ENCODE measurements around the gene SAP25.

Gene SAP25

DNA sequence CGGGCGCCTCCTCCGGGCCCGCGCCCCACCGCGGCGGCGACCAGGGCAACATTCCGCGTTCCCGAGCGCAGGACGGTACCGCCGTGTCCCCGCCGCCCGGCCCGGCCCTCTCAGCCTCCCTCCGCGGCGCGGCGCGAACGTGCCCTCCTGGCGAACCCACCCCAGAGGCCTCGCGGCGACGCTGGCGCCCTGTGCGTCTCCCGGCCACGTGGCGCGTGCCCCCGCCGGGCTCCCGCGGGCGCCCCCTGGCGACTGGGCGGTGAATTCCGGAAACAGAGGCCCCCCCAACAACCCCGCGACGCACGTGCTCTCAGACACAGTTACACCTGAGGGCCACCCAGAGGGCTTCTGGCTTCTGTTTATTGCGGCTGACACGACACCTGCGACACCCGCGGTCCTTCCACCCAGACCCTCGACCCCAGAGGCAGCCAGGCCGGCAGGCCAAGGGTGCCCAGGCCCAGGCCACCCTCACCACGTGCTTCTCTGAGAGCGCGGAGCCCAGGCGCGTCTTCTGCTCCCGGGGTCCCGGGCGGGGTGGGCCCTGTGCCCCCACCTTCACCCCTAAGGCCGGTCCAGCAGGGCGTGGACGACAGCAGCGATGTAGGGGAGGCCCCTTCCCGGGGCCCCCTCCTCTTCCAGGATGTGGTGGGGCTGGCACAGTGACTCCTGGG is at the start of gene SAP25:
Gene SAP25, minus strand, starts transcription at position 210 of the 671 bp plus-strand sequence. Its CDS starts 158 bp downstream, at position 52.
- DNase-seq (ENCODE audit: low read depth, low spot score), result no peak
- H3K27ac ChIP-seq, result no peak within 1 kb of the TSS

DNA sequence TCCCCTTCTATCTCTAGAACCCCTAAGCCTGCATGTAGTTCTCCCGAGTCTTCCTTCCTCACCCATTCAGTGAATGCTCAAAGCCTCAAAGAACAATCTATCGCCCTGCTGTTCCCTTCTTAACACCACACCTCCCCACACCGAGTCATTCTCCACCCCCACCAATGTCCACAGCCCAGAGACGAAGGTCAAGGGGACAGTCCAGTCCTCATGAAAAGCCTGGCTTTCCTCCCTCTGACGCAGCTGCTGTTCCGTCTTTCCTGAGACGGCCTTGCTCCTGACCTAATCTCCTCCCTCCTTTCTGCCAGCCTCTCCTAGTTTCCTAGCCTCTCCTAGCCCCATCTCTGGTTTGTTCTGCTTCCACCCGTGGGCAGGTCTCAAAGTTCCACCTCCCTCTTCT is 47.9 kb upstream of the SAP25 start:
- H3K27ac ChIP-seq, result no peak overlapping the region
- DNase-seq (ENCODE audit: low read depth, low spot score), result no peak

DNA sequence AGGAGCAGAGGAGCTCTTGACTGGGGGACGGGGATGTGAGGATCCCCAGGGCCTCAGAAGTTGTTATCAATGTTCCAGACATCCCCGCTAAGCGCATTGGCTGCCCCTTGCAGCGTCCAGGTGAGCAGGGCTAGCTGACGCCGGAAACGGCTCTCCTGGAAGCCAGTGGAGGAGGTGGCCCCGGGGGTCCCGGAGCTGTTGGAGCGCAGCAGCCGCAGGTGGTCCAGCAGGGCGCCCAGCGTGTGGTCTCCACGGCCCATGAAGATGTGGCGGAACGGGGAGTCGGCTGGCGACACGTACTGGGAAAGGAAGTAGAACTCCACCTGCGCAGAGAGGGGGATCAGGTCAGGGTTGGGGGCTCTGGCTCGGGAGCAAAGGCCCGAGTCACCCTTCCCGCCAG is 47.1 kb upstream of the SAP25 start:
- H3K27ac ChIP-seq, result no peak overlapping the region
- no peak for DNase-seq (ENCODE audit: low read depth, low spot score)

DNA sequence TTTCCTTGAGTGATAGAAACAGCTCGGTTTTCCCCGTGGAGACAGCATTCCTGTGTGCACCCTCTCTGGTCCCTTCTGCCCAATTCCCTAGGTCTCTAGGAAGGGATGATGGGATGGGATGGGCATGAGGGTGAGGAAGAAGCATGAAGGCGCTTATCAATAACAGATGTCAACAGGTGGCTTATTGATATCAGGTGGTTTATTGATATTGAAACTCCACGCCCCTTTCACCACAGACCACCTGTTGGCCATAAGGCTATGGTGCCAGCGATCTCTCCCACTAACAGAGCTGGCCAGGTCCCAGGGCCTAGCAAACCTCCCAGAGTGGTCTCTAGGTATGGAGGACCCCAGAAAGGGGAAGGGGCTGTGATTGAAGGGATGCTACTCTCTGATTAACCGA is 46.5 kb upstream of the SAP25 start:
- no peak overlapping the region for H3K27ac ChIP-seq
- DNase-seq (ENCODE audit: low read depth, low spot score), result no peak

DNA sequence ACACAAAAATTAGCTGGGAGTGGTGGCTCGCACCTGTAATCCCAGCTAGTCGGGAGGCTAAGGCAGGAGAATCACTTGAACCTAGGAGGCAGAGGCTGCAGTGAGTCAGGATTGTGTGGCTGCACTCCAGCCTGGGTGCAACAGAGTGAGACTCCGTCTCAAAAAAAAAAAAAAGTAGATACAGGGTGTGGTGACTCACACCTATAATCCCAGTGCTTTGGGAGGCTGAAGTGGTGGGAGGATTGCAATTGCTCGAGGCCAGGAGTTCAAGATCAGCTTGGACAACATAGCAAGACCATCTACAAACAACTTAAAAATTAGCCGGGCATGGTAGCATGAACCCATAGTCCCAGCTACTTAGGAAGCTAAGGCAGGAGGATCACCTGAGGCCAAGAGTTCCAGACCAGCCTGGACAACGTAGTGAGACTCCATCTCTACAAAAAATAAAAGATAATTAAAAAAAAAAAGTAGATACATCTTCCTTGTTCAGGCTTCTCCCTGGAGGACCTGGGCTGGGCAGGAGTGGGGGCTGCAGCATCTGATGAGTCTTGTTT is 40.7 kb upstream of the SAP25 start:
- H3K27ac ChIP-seq, result no peak overlapping the region
- no peak for DNase-seq (ENCODE audit: low read depth, low spot score)

DNA sequence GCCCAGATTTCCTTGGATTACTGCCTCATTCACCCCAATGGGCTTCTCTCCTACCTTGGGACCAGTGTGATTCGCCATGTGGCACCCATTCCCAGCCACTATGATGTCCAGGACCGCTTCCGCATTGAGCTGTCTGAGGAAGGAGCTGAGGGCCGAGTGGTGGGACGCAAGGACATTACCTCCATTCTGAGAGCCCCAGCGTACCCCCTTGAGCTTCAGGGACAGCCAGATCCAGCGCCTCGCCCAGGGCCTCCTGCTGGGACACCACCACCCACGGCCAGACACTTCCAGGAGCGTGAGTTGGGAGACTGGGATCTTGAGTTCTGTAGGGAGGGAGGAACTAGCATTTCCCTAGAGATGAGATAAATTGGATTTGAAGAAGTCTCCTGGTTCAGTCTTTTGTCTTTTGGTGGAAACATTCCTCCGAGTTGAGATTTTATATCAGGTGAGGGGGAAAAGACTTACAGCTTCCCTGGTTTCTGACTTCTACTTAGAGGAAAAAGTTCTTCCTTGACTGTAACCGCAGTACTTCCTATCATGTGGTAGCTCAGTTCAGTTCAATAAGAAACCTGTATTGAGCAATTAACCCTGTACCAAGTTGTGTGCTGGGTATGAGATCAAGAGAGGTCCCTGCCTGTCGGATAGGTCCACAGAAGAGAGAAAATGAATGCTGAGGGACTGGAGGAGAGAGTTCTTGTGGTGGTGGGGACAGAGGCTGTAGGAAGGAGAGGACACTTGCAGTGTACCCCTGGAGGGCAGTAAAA is 39.9 kb upstream of the SAP25 start:
- no peak overlapping the region for H3K27ac ChIP-seq
- no peak for DNase-seq (ENCODE audit: low read depth, low spot score)

DNA sequence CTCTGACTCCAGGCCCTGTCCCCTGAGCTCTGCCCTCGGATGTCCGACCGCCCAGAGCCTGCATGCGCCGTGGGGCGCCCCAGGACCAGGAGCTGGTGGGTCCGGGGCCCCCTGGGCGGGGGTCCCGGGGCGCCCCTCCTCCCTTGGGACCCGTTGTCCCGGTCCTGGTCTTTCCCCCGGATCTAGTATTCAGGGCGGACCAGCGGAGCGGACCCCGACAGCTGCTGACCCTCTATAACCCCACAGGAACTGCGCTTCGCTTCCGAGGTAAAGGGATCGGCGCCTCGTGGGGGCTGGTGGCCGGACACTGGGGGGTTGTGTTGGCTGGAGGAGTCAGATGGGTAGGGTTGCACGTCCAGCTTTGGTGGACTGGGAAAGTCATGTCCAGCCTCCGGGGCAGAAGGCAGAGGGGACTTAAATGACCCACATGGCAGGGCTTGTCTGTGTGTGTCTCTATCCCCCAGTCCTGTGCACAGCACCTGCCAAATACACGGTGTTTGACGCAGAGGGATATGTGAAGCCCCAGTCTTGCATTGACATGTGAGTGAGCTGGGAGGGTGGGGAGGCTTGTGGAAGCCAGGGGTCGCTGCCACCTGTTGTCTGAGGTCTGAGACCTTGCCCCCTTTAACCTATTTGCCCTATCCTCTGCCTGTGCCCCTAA is 39.2 kb upstream of the SAP25 start:
- no peak for DNase-seq (ENCODE audit: low read depth, low spot score)
- H3K27ac ChIP-seq, result no peak overlapping the region

DNA sequence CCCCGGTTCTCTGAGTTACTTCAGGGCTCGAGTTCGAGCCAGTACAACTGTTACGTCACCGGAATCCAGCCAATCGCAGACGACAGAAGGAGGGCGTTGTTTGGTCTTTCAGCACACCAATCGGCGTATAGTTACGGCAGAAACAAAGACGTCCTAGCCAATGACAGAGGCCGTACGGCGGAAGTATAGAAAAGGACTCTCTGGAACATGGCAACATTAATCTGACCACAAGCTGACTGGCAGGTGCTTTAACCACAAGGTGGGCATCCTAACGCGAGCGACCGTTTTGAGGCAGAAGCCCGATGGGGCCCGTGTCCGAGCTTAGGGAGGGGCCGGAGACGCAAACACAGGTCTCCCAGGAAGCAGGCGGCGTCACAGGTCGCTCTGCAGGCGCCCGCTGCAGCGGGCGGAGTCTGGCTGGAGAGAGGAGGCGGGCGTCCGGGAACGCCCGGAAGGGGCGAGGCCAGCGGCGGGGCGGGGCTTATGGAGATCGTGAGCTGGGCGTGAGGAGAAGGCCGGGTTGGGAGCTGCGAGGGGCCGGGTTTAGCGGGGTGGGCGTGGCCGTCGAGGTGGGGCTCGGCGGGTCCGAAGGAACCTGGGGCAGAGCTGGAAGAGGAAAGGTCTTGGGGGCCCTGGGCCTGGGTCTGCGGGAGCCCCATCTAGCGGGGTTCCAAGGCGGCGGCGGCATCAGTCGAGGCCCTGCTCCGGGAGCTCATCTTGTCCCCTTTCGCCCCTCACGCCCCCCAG is 38.5 kb upstream of the SAP25 start, which contains the start of gene MOSPD3:
Gene MOSPD3, plus strand, starts transcription at position 558 of the 747 bp plus-strand sequence. CDS start 252 bp downstream, outside the sequence.
- peak within 1 kb of the TSS; percentile 77 for H3K27ac ChIP-seq
- peak; percentile 97 for DNase-seq (ENCODE audit: low read depth, low spot score)

DNA sequence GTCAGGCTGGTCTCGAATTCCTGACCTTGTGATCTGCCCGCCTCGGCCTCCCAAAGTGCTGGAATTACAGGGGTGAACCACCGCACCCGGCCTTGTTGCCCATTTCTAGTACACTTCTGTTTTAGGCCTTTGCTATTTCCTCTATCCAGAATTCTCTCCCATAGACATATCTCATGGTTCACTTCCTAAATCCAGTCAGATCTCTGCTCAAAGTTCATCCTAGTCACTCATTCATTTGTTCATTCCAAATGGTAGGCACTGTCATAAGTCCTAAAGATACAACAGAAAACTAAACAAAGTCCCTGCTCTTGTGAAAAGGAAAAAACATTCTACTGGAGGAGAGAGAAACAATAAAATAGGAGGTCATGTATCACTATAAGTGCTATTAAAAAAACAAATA is 36.3 kb upstream of the SAP25 start:
- H3K27ac ChIP-seq, result no peak overlapping the region
- DNase-seq (ENCODE audit: low read depth, low spot score), result no peak

DNA sequence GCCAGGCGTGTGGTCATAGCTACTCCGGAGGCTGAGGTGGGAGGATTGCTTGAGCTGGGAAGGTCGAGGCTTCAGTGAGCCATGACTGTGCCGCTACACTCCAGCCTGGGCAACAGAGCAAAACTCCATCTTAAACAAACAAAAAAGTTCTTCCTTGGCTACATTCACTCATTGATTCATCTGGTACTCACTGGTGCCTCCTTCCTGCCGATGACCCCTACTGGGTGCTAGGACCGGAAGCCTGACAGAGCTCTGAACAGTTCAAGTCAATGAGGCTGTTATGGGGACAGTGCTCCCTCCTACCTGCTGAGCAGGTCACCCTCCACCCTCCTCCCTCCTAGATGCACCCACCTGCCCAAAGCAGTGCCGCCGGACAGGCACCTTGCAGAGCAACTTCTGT is 33.4 kb upstream of the SAP25 start:
- H3K27ac ChIP-seq, result peak overlapping the region; percentile 4
- DNase-seq (ENCODE audit: low read depth, low spot score), result no peak

DNA sequence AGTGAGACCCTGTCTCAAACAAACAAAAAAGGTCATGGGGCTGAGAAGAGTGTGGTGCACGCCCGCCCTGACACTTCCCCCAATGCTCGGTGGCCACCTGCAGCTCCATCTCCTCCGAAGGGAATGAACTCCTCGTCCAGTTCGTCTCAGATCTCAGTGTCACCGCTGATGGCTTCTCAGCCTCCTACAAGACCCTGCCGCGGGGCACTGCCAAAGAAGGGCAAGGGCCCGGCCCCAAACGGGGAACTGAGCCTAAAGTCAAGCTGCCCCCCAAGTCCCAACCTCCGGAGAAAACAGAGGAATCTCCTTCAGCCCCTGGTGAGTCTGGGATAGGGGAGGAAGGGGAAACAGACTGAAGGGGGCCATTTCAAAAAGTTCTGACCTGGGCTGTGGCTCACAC is 32.6 kb upstream of the SAP25 start:
- no peak for DNase-seq (ENCODE audit: low read depth, low spot score)
- no peak overlapping the region for H3K27ac ChIP-seq

DNA sequence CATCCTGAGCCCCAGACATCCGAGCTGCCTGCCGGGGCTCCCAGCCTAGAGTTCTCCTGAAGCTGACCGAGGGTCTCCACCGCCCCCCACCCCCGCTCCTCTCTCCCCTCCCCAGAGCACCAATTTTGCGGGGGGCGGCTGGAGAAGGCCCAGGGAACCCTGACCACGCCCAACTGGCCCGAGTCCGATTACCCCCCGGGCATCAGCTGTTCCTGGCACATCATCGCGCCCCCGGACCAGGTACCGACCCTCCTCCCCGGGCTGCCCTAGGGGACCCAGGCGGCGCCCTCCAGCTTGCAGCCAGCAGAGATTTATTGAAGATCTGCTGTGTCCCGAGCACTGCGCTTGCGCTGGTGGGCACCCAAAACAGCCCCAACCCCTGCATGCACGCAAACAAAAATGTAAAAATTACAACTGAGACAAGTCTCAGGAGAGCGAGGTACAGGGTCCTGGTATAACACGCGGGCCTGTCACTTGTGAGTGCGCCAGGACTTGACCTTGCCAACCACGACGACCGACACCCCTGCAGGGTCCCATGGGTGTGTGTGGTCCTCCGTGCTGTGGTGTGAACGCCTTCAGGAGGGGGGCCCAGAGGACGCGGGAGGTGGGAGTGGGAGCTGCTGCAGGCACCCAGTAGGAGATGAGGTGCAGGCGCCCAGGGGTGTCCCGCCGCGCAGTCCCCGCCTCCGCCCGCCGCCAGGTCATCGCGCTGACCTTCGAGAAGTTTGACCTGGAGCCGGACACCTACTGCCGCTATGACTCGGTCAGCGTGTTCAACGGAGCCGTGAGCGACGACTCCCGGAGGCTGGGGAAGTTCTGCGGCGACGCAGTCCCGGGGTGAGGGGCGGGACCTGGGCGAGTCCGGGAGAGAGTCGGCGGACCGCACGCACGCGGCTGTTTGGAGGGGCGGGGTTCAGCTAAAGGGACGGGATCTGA is 31.5 kb upstream of the SAP25 start:
- DNase-seq (ENCODE audit: low read depth, low spot score), result no peak
- no peak overlapping the region for H3K27ac ChIP-seq

DNA sequence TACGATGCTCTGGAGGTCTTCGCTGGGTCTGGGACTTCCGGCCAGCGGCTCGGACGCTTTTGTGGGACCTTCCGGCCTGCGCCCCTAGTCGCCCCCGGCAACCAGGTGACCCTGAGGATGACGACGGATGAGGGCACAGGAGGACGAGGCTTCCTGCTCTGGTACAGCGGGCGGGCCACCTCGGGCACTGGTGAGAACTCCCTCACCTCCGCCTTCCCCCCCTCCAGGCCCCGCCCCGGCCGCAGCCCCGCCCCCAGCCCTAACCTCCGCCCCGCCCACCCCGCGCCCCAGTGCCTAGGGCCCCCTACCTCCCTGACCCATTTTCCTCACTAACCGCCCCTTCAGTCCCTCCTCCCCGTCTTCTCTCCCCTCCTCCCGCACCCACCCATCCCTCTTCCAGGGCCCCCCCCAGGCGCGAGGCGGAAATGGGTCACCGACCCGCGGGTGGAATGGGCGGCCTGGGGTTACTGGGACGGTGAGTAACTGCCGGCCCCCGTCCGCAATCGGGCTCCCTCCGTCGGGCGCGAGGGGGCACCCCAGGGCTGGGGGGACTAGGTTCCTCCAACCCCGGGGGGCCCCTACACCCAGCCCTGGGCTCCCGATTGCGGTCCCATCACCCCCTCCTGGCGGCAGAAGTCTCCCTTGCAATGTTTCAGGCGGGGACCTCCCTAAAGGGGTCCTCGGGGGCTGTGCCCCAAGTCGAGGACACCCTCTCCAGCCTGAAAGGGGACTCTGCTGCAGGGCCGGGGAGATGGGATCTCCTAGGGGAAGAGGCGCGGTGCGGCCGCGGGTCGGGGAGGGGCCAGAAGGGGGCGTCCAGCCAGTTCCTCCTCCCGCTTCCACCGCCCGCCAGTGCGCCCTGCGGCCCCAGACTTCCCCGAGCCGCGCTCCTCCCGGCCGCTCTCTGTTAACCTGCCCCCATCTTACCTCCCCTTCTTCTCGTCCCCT is 30.6 kb upstream of the SAP25 start:
- H3K27ac ChIP-seq, result no peak overlapping the region
- no peak for DNase-seq (ENCODE audit: low read depth, low spot score)

DNA sequence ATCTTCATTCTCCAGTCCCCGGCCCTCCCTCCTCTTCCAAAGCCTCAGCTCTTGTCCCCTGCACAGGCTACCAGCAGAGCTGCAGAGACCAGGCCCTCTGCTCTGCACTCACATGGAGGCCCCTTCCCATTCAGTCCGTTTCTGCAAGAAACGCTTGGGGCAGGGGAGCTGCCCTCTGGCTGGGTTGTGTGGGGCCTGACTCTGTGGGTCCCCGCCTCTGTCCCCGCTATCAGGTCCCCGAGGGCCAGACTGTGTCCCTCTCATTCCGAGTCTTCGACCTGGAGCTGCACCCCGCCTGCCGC is 30.0 kb upstream of the SAP25 start:
- no peak for DNase-seq (ENCODE audit: low read depth, low spot score)
- no peak overlapping the region for H3K27ac ChIP-seq

DNA sequence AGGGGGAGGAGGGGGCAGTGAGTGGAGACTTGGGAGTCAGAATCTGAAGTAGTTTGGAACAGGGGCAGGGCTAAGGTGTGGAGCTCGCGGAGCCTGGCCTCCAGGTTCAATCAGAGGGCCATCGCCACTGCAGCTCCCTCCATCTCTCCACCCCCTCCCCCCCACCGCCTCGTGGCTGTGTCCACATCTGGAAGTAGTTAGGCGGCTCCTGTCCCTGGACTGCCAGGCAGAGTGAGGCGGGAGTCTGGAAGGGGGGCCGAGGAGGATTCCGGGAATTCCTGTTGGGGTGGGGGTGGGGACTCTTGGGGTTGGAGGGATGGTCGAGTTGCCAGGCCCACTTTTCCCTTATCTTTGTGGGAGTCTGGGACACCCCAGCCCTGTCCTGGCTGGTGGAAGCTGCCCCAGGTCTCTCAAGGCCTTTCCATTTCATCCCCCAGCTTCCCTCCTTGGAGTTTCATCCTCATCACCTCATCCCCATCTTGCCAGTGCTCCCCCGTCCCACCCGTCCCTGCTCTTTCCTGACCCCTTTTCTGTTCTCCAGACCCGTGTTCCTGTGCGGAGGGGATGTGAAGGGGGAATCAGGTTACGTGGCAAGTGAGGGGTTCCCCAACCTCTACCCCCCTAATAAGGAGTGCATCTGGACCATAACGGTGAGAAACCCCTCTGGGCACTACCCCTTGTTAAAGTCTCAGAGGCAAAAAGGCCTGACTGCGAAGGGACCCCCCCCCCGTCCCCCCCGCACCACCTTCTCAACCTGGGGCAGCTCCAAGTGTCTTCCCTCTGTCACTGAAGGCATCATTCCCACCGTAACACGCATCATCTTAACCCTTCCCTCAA is 29.4 kb upstream of the SAP25 start:
- H3K27ac ChIP-seq, result no peak overlapping the region
- no peak for DNase-seq (ENCODE audit: low read depth, low spot score)

DNA sequence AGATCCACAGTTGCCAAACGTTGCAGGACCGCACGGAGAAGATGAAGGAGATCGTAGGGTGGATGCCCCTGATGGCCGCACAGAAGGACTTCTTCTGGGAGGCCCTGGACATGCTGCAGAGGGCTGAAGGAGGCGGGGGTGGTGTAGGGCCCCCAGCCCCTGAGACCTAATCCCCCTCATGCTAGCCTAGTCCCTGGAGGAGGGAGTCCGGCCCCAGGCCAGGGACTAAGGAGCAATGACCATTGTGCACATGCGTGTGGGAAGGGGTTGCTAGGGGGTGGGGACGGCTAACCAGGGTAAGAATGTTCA is 27.0 kb upstream of the SAP25 start:
- no peak overlapping the region for H3K27ac ChIP-seq
- DNase-seq (ENCODE audit: low read depth, low spot score), result no peak

DNA sequence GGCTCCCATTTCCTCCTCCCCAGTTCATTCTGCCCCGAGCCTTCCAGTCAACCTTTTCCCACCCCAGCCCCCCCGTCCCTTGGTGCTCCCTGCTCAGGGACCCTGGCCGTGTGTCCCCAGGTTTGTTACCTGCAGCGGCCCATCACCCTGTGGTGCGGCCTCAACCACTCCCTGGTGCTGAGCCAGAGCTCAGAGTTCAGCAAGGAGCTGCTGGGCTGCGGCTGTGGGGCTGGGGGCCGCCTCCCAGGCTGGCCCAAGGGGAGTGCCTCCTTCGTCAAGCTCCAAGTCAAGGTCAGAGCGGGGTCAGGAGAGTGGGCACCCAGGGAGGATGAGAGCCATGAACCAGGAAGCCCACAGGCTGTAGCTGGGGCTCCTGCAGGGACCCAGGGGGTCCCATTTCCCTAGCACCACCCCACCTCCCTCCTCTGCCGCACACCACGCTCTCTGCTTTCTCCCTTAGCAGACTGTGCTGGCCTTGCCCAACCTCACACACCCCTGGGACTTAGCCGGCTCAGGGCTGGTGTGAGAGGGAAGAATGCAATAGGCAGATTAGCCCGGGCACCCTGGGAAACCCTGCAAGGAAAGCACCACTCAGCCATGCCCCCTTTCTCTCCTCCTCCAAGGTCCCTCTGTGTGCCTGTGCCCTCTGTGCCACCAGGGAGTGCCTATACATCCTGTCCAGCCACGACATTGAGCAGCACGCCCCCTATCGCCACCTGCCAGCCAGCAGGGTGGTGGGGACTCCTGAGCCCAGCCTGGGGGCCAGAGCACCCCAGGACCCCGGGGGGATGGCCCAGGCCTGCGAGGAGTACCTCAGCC is 26.4 kb upstream of the SAP25 start:
- no peak for DNase-seq (ENCODE audit: low read depth, low spot score)
- H3K27ac ChIP-seq, result no peak overlapping the region
